Suprapubic skin (tissue), 4 donors: ENCODE results near the gene COL4A1.

Source experiments
- CTCF ChIP-seq, 2 donors: fragments of 200-600 bp in 1 of 2; fragments of 450-650 bp in 1 of 2; sonication (generic) in 1 of 2; IDR thresholded peaks; one replicate each; pipeline ENCODE4 v1.5.1; 2016 to 2019; ENCODE audit warnings: antibody characterized with exemption in 2 of 2, mild to moderate bottlenecking in 1 of 2, moderate library complexity in 1 of 2
- EP300 ChIP-seq: sonication (generic); formaldehyde crosslinking; IDR thresholded peaks from one replicate; pipeline ENCODE4 v1.6.1; 2017; ENCODE audit warnings: antibody characterized with exemption
- POLR2AphosphoS5 ChIP-seq, 3 donors: sonication (generic); formaldehyde crosslinking; IDR thresholded peaks; one replicate each; pipeline ENCODE4 v1.6.1; 2017; ENCODE audit warnings: antibody characterized with exemption in 3 of 3

GRCh38 chr13:110297766-110298504, 9.0 kb downstream of the COL4A1 start:
- TF ChIP-seq EP300, result no peak
- TF ChIP-seq POLR2AphosphoS5 (IDR thresholded peaks at IDR 0.05), result no peak
- no peak for TF ChIP-seq CTCF (IDR thresholded peaks at IDR 0.05)
